IMR-90 (cell line): Measurements from ENCODE around the gene CAMK2B. TPM values are rescaled to one million over a fixed set of nuclear protein-coding genes. Genes with fewer than 3 reads are reported as not detected.

Source experiments
- ATAC-seq: fragments of 200-7000 bp; cut with Tn5 transposase; 2 replicates; pipeline ENCODE4 v1.9.1; 2020; ENCODE audit warnings: low read depth, mild to moderate bottlenecking, moderate library complexity
- BruUV-seq: library from RNA; stranded (reverse); fragments of 400-500 nt; replicated peaks from 2 replicates; lab custom pipeline; 2021; lab: Mats Ljungman, UMichigan
- CTCF ChIA-PET: fragments of 300-600 bp; formaldehyde crosslinking; extraction: SDS; loops from one replicate; lab custom pipeline; 2021; ENCODE audit warnings: antibody characterized with exemption; lab: Yijun Ruan, JAX
- POLR2A ChIA-PET: fragments of 300-600 bp; sonication (Branson Sonifier 250); formaldehyde crosslinking; loops from one replicate; lab custom pipeline; 2022; ENCODE audit warnings: antibody characterized with exemption; ENCODE audit not compliant: unreplicated experiment; lab: Charles Lee
- DNase-seq: peaks from one replicate; pipeline ENCODE4 v3.0.0; 2013
- H2AFZ ChIP-seq: replicated peaks from 2 replicates; pipeline ENCODE3; 2013; ENCODE audit warnings: low read length, mild to moderate bottlenecking; ENCODE audit not compliant: poor library complexity
- H2AK5ac ChIP-seq: 2 replicates; pipeline ENCODE4 v1.6.1; 2013; ENCODE audit warnings: low read depth, low read length, inconsistent platforms
- H2AK9ac ChIP-seq: replicated peaks from 2 replicates; pipeline ENCODE3; 2013; ENCODE audit warnings: mild to moderate bottlenecking, low read depth, low read length, moderate library complexity; ENCODE audit not compliant: poor library complexity
- H2BK120ac ChIP-seq: 2 replicates; pipeline ENCODE4 v1.6.1; 2013; ENCODE audit warnings: low read depth, low read length, inconsistent platforms
- H2BK15ac ChIP-seq: 3 replicates; pipeline ENCODE4 v1.6.1; 2013; ENCODE audit warnings: low read depth, low read length, inconsistent platforms
- H2BK20ac ChIP-seq: 2 replicates; pipeline ENCODE4 v1.6.1; 2013; ENCODE audit warnings: low read depth, mild to moderate bottlenecking, inconsistent platforms, low read length, moderate library complexity
- H2BK5ac ChIP-seq: 2 replicates; pipeline ENCODE4 v1.6.1; 2013; ENCODE audit warnings: mild to moderate bottlenecking, low read depth, low read length, inconsistent platforms; ENCODE audit not compliant: poor library complexity, severe bottlenecking
- H3K14ac ChIP-seq: replicated peaks from 2 replicates; pipeline ENCODE4 v1.6.1; 2013; ENCODE audit warnings: low read depth, low read length, inconsistent platforms
- H3K18ac ChIP-seq: 2 replicates; pipeline ENCODE4 v1.6.1; 2013; ENCODE audit warnings: low read depth, low read length, control low read depth
- H3K23ac ChIP-seq: 2 replicates; pipeline ENCODE4 v1.6.1; 2013; ENCODE audit warnings: low read depth, low read length, inconsistent platforms
- H3K27ac ChIP-seq: 2 replicates; pipeline ENCODE4 v1.5.1; 2013; ENCODE audit warnings: mild to moderate bottlenecking, control low read depth, low read length; ENCODE audit not compliant: insufficient read depth
- H3K27me3 ChIP-seq: 2 replicates; pipeline ENCODE4 v1.6.1; 2013; ENCODE audit warnings: low read length; ENCODE audit not compliant: control insufficient read depth, insufficient read depth
- H3K36me3 ChIP-seq: 2 replicates; pipeline ENCODE4 v1.6.1; 2013; ENCODE audit warnings: low read length, mixed read lengths; ENCODE audit not compliant: control insufficient read depth, insufficient read depth
- H3K4ac ChIP-seq: 2 replicates; pipeline ENCODE4 v1.6.1; 2013; ENCODE audit warnings: low read depth, low read length, inconsistent platforms
- H3K4me1 ChIP-seq: 2 replicates; pipeline ENCODE4 v1.6.1; 2013; ENCODE audit warnings: low read length, mixed read lengths; ENCODE audit not compliant: control insufficient read depth, insufficient read depth
- H3K4me2 ChIP-seq: 2 replicates; pipeline ENCODE4 v1.6.1; 2013; ENCODE audit warnings: low read depth, mild to moderate bottlenecking, control low read depth, low read length, moderate library complexity
- H3K4me3 ChIP-seq: 2 replicates; pipeline ENCODE4 v1.5.1; 2013; ENCODE audit warnings: low read depth, mild to moderate bottlenecking, control low read depth, low read length, moderate library complexity; ENCODE audit not compliant: insufficient read depth
- H3K56ac ChIP-seq: 2 replicates; pipeline ENCODE4 v1.6.1; 2013; ENCODE audit warnings: low read length, inconsistent platforms; ENCODE audit not compliant: insufficient read depth; ENCODE audit errors: extremely low read depth
- H3K79me1 ChIP-seq, 2 experiments: 2 replicates each; pipeline ENCODE4 v1.6.1; 2013; ENCODE audit warnings: low read length in 2 of 2, inconsistent platforms in 1 of 2, low read depth in 1 of 2
- H3K9ac ChIP-seq: 2 replicates; pipeline ENCODE4 v1.6.1; 2013; ENCODE audit warnings: low read depth, low read length, control low read depth
- H3K9me1 ChIP-seq: 2 replicates; pipeline ENCODE4 v1.6.1; 2013; ENCODE audit warnings: low read length, inconsistent platforms; ENCODE audit not compliant: insufficient read depth
- H3K9me3 ChIP-seq: 2 replicates; pipeline ENCODE4 v1.6.1; 2013; ENCODE audit warnings: low read length; ENCODE audit not compliant: control insufficient read depth, insufficient read depth
- H4K20me1 ChIP-seq: 2 replicates; pipeline ENCODE4 v1.6.1; 2013; ENCODE audit warnings: low read length, inconsistent platforms; ENCODE audit not compliant: insufficient read depth
- H4K5ac ChIP-seq: 2 replicates; pipeline ENCODE4 v1.6.1; 2013; ENCODE audit warnings: mild to moderate bottlenecking, low read depth, low read length, control low read depth
- H4K8ac ChIP-seq, 2 experiments: 2 replicates each; pipeline ENCODE4 v1.6.1; 2013; ENCODE audit warnings: low read depth in 2 of 2, low read length in 2 of 2, control low read depth in 1 of 2, inconsistent platforms in 1 of 2
- H4K91ac ChIP-seq: 2 replicates; pipeline ENCODE4 v1.6.1; 2013; ENCODE audit warnings: low read depth, low read length, inconsistent platforms; ENCODE audit not compliant: insufficient read depth
- CHD1 ChIP-seq: IDR thresholded peaks from 2 replicates; pipeline ENCODE4 v1.6.1; 2012; ENCODE audit warnings: low read depth, low read length, improper control_type of control experiment
- FOS ChIP-seq: fragments of 150-350 bp; IDR thresholded peaks from 2 replicates; pipeline ENCODE4 v1.6.1; 2016; ENCODE audit warnings: low read depth, low read length
- NFE2L2 ChIP-seq: fragments of 150-350 bp; IDR thresholded peaks from 2 replicates; pipeline ENCODE4 v1.6.1; 2016; ENCODE audit warnings: low read depth, mild to moderate bottlenecking, low read length
- SMC3 ChIP-seq: fragments of 150-350 bp; IDR thresholded peaks from 2 replicates; pipeline ENCODE4 v1.6.1; 2016; ENCODE audit warnings: low read depth, mild to moderate bottlenecking, antibody characterized with exemption, low read length, moderate library complexity
- WGBS, 2 experiments: methylation state at CpG; one replicate each; pipeline versions ENCODE4 v1.1.5 to v1.1.7; 2013; ENCODE audit warnings: missing lambda C conversion rate in 2 of 2; ENCODE audit not compliant: insufficient read length in 1 of 2; ENCODE audit errors: extremely low coverage in 2 of 2; 5-methylcytosine and 5-hydroxymethylcytosine counted together
- dilution Hi-C: fragments of 300-500 bp; cut with HindIII; formaldehyde crosslinking; loops from one replicate; pipeline ENCODE4 v1.14.3; 2018; ENCODE audit warnings: low sequenced_read_pairs; ENCODE audit not compliant: unreplicated experiment
- in situ Hi-C: fragments of 300-500 bp; cut with MboI; formaldehyde crosslinking; loops from 3 replicates; pipeline ENCODE4 v1.14.3; 2019; ENCODE audit warnings: low sequenced_read_pairs, inconsistent platforms, mixed read lengths
- intact Hi-C: fragments of 100-400 bp; cut with micrococcal nuclease; formaldehyde crosslinking; loops from 2 replicates; pipeline ENCODE4 v1.10.0; 2022
- polyA plus RNA-seq, 3 experiments: library from polyadenylated mRNA; depleted of rRNA; stranded (reverse); fragments of >200 nt; gene quantifications; 2 replicates each; pipeline ENCODE4 v1.2.3, GENCODE V29; 2012; ENCODE audit warnings: low replicate concordance in 1 of 3
- total RNA-seq: library from RNA; depleted of rRNA; stranded (reverse); fragments of >200 nt; gene quantifications from 2 replicates; pipeline ENCODE4 v1.2.3, GENCODE V29; 2012

The CAMK2B gene
- total and polyA plus RNA-seq, 2 of the 4 experiments (the other 2 are of a cell fraction), result 0.18 to 0.36 TPM

DNA sequence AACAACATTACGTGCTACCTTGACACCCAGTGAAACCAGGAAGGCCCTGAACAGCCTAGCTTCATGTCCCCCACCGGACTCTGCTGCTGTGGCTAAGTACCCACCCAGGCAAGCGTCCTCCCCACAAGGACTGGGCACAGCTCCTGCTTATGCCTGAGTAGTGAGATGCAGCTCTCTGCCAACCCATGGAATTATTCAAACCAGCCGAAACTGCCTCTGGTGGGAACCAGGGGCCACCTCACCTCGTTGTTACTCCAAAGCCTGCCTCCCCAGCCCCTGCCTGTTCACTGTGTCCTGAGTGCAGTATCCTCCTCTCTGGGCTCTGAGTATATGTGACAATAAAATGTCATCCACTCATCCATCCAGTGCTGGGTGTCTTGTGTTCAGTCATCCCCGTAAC, 52.4 kb downstream of the CAMK2B start:
- in situ Hi-C loops, result no loop called here
- Histone ChIP-seq H3K36me3 (no peaks in the 10 kb centered on the region), H3K14ac (no peak overlapping the region), H3K4me2 (no peak overlapping the region), H3K79me1 (no peaks in the 10 kb centered on the region), H3K4me1 (no peaks in the 10 kb centered on the region), H4K91ac (no peak overlapping the region), H4K8ac (no peak overlapping the region), H3K23ac (no peak overlapping the region), H2BK15ac (no peak overlapping the region), H3K9me3 (no peaks in the 10 kb centered on the region), H2AFZ (no peak overlapping the region), H3K9me1 (0 out of 2 replicates have a peak, but pooled peaks cover 2% of the 10 kb centered on the region), H3K18ac (no peak overlapping the region), H2AK5ac (no peak overlapping the region), H4K20me1 (no peaks in the 10 kb centered on the region), H3K4me3 (no peak overlapping the region), H3K9ac (no peak overlapping the region), H2BK5ac (no peak overlapping the region), H3K27me3 (peaks cover 45% of the 10 kb centered on the region), H2BK120ac (no peak overlapping the region), H2BK20ac (no peak overlapping the region), H3K56ac (no peak overlapping the region), H3K27ac (no peak overlapping the region), H2AK9ac (no peak overlapping the region), H3K4ac (no peak overlapping the region), H4K5ac (no peak overlapping the region)
- no TSS peak for BruUV-seq
- DNase-seq, result no peak
- no peak for ATAC-seq
- dilution Hi-C loops, result no loop called here
- no peak for TF ChIP-seq SMC3
- no peak for TF ChIP-seq NFE2L2
- no peak for TF ChIP-seq FOS
- TF ChIP-seq CHD1, result no peak
- WGBS, 2 experiments, result 93% methylated on average over 3 of the region's 6 CpGs; no CpG with 5 or more reads in 1 of the 2 experiments
- CTCF ChIA-PET, result no interaction called here
- intact Hi-C loops, result no loop called here
- POLR2A ChIA-PET, result no interaction called here
